K562 (cell line): ENCODE data around the gene NDUFA5. TPM values are rescaled to one million over a fixed set of nuclear protein-coding genes. Genes with fewer than 3 reads are reported as not detected.

Experiments
- CUX1 ChIP-seq: fragments of 200-800 bp; sonication (Bioruptor generic); IDR thresholded peaks from 2 replicates; pipeline ENCODE4 v1.6.1; 2016; ENCODE audit warnings: missing genetic modification characterization, missing compliant biosample characterization
- E2F1 ChIP-seq: sonication (generic); formaldehyde crosslinking; IDR thresholded peaks from 2 replicates; pipeline ENCODE4 v1.8.1; 2023; ENCODE audit warnings: mild to moderate bottlenecking, missing genetic modification reagents, moderate library complexity
- FOXA3 ChIP-seq, 2 experiments: fragments of 450-650 bp in 1 of 2; sonication (generic) in 1 of 2; formaldehyde crosslinking; IDR thresholded peaks in 1 of 2; conservative IDR thresholded peaks in 1 of 2; 2 replicates each; pipeline versions ENCODE4 v1.4.0 to v1.8.0; 2020 to 2022; ENCODE audit warnings: mild to moderate bottlenecking in 2 of 2, missing genetic modification reagents in 1 of 2
- MAZ ChIP-seq, 2 experiments: fragments of 450-650 bp in 1 of 2; sonication (generic) in 1 of 2; formaldehyde crosslinking; IDR thresholded peaks in 1 of 2; conservative IDR thresholded peaks in 1 of 2; 2 replicates each; pipeline versions ENCODE4 v1.4.0 to v1.5.0; 2020; ENCODE audit warnings: mild to moderate bottlenecking in 1 of 2, missing genetic modification reagents in 1 of 2
- POLR2A ChIP-seq: fragments of 450-650 bp; conservative IDR thresholded peaks from 2 replicates; pipeline ENCODE4 v1.6.1; 2016
- RHOXF2B ChIP-seq: fragments of 250-450 bp; sonication (Bioruptor Pico); conservative IDR thresholded peaks from 2 replicates; pipeline ENCODE4 v1.5.1; 2021
- RREB1 ChIP-seq: fragments of 250-450 bp; sonication (Bioruptor Pico); IDR thresholded peaks from 2 replicates; pipeline ENCODE4 v1.4.0; 2020
- TEAD1 ChIP-seq, 2 experiments: fragments of 450-650 bp in 1 of 2; sonication (generic) in 1 of 2; formaldehyde crosslinking; IDR thresholded peaks; 2 replicates each; pipeline versions ENCODE4 v1.4.0 to v1.8.0; 2020 to 2022; ENCODE audit warnings: mild to moderate bottlenecking in 2 of 2, missing genetic modification reagents in 1 of 2
- ZNF384 ChIP-seq: IDR thresholded peaks from 2 replicates; pipeline ENCODE4 v1.6.1; 2012; ENCODE audit warnings: low read depth, low read length, improper control_type of control experiment
- polyA plus RNA-seq, 8 experiments: library from polyadenylated mRNA; depleted of rRNA in 4 of 8; stranded (reverse) in 5 of 8; unstranded in 3 of 8; fragments of >200 nt; fragmentation: Nextera tagmentation in 2 of 8; fragmentation: Illumina TruSeq in 1 of 8; extraction: Ambion mirVana in 2 of 8; extraction: Trizol in 1 of 8; gene quantifications; 2 replicates each; pipeline versions ENCODE4 v1.2.1 to v1.2.3, GENCODE V29; 2011 to 2014; ENCODE audit warnings: inconsistent platforms in 1 of 8, missing spikeins in 1 of 8
- total RNA-seq, 7 experiments: library from RNA; depleted of rRNA in 6 of 7; stranded (reverse); fragments of >200 nt in 6 of 7; fragmentation: Illumina TruSeq in 2 of 7; extraction: Trizol in 2 of 7; gene quantifications; 2 replicates each; pipeline versions ENCODE4 v1.2.1 to v1.2.3, GENCODE V29; 2011 to 2021; ENCODE audit warnings: low replicate concordance in 1 of 7

Gene NDUFA5
- total and polyA plus RNA-seq, 9 of the 15 experiments (the other 6 are each of a cell fraction or from before 2014, with no cell fraction given): 155 to 677 (median 269) TPM

- no peak for TF ChIP-seq CUX1
- TF ChIP-seq TEAD1 (CRISPR knock-in tag; IDR thresholded peaks at IDR 0.05): peak in 1 of 2 experiments; percentile 91; a peak in 2 of 4 replicates
- TF ChIP-seq ZNF384: peak; percentile 62; the same call in 1 of the 2 replicates
- TF ChIP-seq RREB1 (CRISPR knock-in tag): no peak
- TF ChIP-seq POLR2A: peak; percentile 96
- 0 out of 2 replicates have a peak, but pooled peaks have one; percentile 17 for TF ChIP-seq RHOXF2B (CRISPR knock-in tag)
- peak; percentile 82 for TF ChIP-seq E2F1 (CRISPR knock-in tag)
- TF ChIP-seq MAZ (CRISPR knock-in tag; conservative IDR thresholded peaks at IDR 0.05 in 1 of 2, IDR thresholded peaks at IDR 0.05 in 1 of 2): peak; percentile 73 to 85
- TF ChIP-seq FOXA3 (CRISPR knock-in tag; conservative IDR thresholded peaks at IDR 0.05 in 1 of 2, IDR thresholded peaks at IDR 0.05 in 1 of 2): no peak
Measured at GRCh38 chr7:123557398-123558288, at the start of gene NDUFA5 (continued).
